Cardiac fibroblast (primary cell): ENCODE data around the gene NR1I2.

Experiments used
- DNase-seq, 2 donors: peaks; one replicate each; pipeline versions ENCODE4 v3.0.0 to v3.0.0-alpha.2; 2010; ENCODE audit warnings: low read depth in 2 of 2
- H3K4me3 ChIP-seq, 2 donors: replicated peaks in 1 of 2; 1 replicate in 1 of 2; 2 replicates in 1 of 2; pipeline ENCODE4 v1.5.1; 2011; ENCODE audit warnings: low read depth in 2 of 2, low read length in 2 of 2, mild to moderate bottlenecking in 2 of 2, moderate library complexity in 1 of 2
- CTCF ChIP-seq: IDR thresholded peaks from one replicate; pipeline ENCODE4 v1.5.1; 2011; ENCODE audit warnings: low read depth, mild to moderate bottlenecking, low read length, inconsistent platforms

The NR1I2 gene

GRCh38 chr3:119778176-119778575 is 3.7 kb upstream of the NR1I2 start:
- no peak for TF ChIP-seq CTCF
- no peak for DNase-seq
- no peak overlapping the region for H3K4me3 ChIP-seq

- DNase-seq = no peak
- no peak for TF ChIP-seq CTCF
- H3K4me3 ChIP-seq = no peak overlapping the region
Measured at GRCh38 chr3:119778811-119779210, 3.1 kb upstream of the NR1I2 start.

GRCh38 chr3:119779731-119780383 is 2.0 kb upstream of the NR1I2 start:
- H3K4me3 ChIP-seq = no peak overlapping the region
- no peak for TF ChIP-seq CTCF
- no peak for DNase-seq

- TF ChIP-seq CTCF = no peak
- DNase-seq = no peak
- H3K4me3 ChIP-seq = no peak overlapping the region
Measured at GRCh38 chr3:119782460-119782859, 559 bp downstream of the NR1I2 start.

- no peak for TF ChIP-seq CTCF
- no peak for DNase-seq
- no peak overlapping the region for H3K4me3 ChIP-seq
Measured at GRCh38 chr3:119783255-119783654, 1.4 kb downstream of the NR1I2 start.

- no peak for DNase-seq
- no peak for TF ChIP-seq CTCF
- no peak overlapping the region for H3K4me3 ChIP-seq
Measured at GRCh38 chr3:119783883-119784282, 2.0 kb downstream of the NR1I2 start.

GRCh38 chr3:119786409-119786808 is 4.5 kb downstream of the NR1I2 start:
- no peak for DNase-seq
- no peak for TF ChIP-seq CTCF
- H3K4me3 ChIP-seq = no peak overlapping the region
